Progenitor cell of endocrine pancreas (in vitro differentiated cells): ENCODE measurements around the gene GLYATL1B. TPM values are rescaled to one million over a fixed set of nuclear protein-coding genes. Genes with fewer than 3 reads are reported as not detected.
"Not testable (repeated sequence)": the region's sequence is repeated elsewhere in the genome, so short reads cannot be mapped to it uniquely, and the experiment has no call there.

Source experiments
- DNase-seq: peaks from one replicate; pipeline ENCODE4 v3.0.0; 2021; ENCODE audit warnings: low spot score; ENCODE audit not compliant: unreplicated experiment
- H3K27ac Mint-ChIP-seq: 2 replicates; pipeline ENCODE4 v1.8.0; 2021; ENCODE audit warnings: mild to moderate bottlenecking, moderate library complexity, mixed read lengths
- H3K27me3 Mint-ChIP-seq: 2 replicates; pipeline ENCODE4 v1.8.0; 2021; ENCODE audit warnings: mixed read lengths
- H3K36me3 Mint-ChIP-seq: 2 replicates; pipeline ENCODE4 v1.8.0; 2022; ENCODE audit warnings: mixed read lengths; ENCODE audit not compliant: insufficient read depth
- H3K4me1 Mint-ChIP-seq: 2 replicates; pipeline ENCODE4 v1.8.0; 2021; ENCODE audit warnings: low read depth, mixed read lengths
- H3K4me3 Mint-ChIP-seq: 2 replicates; pipeline ENCODE4 v1.8.0; 2021; ENCODE audit warnings: low read depth, mild to moderate bottlenecking, moderate library complexity, mixed read lengths
- H3K9me3 Mint-ChIP-seq: 2 replicates; pipeline ENCODE4 v1.8.0; 2021; ENCODE audit warnings: low read depth, mixed read lengths
- CTCF ChIP-seq: fragments of 200-600 bp; sonication (generic); IDR thresholded peaks from one replicate; pipeline ENCODE4 v1.5.0; 2021; ENCODE audit warnings: antibody characterized with exemption, mild to moderate bottlenecking; ENCODE audit not compliant: unreplicated experiment
- total RNA-seq: library from RNA; stranded (reverse); gene quantifications from 2 replicates; pipeline ENCODE4 v1.2.1, GENCODE V29; 2021

Gene GLYATL1B
- total RNA-seq, 1 donor from 2014 or later, result not detected

- TF ChIP-seq CTCF, result peak; percentile 42
- H3K4me1 Mint-ChIP-seq, result peaks cover 14% of the 10 kb centered on the region
- H3K27ac Mint-ChIP-seq, result no peak overlapping the region
- H3K36me3 Mint-ChIP-seq, result no peaks in the 10 kb centered on the region
- peak; percentile 47 for DNase-seq
- peak overlapping the region; percentile 65 for H3K4me3 Mint-ChIP-seq
- peaks cover 60% of the 10 kb centered on the region for H3K27me3 Mint-ChIP-seq
- H3K9me3 Mint-ChIP-seq, result no peaks in the 10 kb centered on the region
These were observed 16.2 kb downstream of the GLYATL1B start for GRCh38 chr11:59102259-59102765.

GRCh38 chr11:59106363-59107336 is 20.5 kb downstream of the GLYATL1B start, which contains the start of gene FAM111B:
TSS of gene FAM111B (plus strand) at chr11:59107237. CDS start at chr11:59109626, 2,389 bp downstream.
- Mint-ChIP-seq H3K4me3 (peak within 1 kb of the TSS; percentile 80), H3K36me3 (peaks cover 1% of the 10 kb centered on the region), H3K9me3 (no peaks in the 10 kb centered on the region), H3K27me3 (peaks cover 47% of the 10 kb centered on the region), H3K27ac (peak within 1 kb of the TSS; percentile 90), H3K4me1 (peaks cover 16% of the 10 kb centered on the region)
- peak; percentile 44 for DNase-seq
- TF ChIP-seq CTCF, result no peak

- not testable (repeated sequence) for DNase-seq, H3K9me3 Mint-ChIP-seq, H3K36me3 Mint-ChIP-seq
- Mint-ChIP-seq H3K27me3 (peaks cover 39% of the 10 kb centered on the region), H3K27ac (peak overlapping the region; percentile 90), H3K4me1 (peaks cover 11% of the 10 kb centered on the region), H3K4me3 (peak overlapping the region; percentile 80)
These were observed 21.6 kb downstream of the GLYATL1B start for GRCh38 chr11:59107721-59108120.

- H3K4me3 Mint-ChIP-seq, result no peak overlapping the region
- peaks cover 5% of the 10 kb centered on the region for H3K4me1 Mint-ChIP-seq
- no peak for DNase-seq
- peaks cover 23% of the 10 kb centered on the region for H3K36me3 Mint-ChIP-seq
- peaks cover 7% of the 10 kb centered on the region for H3K27me3 Mint-ChIP-seq
- H3K9me3 Mint-ChIP-seq, result peaks cover 6% of the 10 kb centered on the region
- no peak overlapping the region for H3K27ac Mint-ChIP-seq
- no peak for TF ChIP-seq CTCF
These were observed 26.4 kb downstream of the GLYATL1B start for GRCh38 chr11:59112494-59112893.

DNA sequence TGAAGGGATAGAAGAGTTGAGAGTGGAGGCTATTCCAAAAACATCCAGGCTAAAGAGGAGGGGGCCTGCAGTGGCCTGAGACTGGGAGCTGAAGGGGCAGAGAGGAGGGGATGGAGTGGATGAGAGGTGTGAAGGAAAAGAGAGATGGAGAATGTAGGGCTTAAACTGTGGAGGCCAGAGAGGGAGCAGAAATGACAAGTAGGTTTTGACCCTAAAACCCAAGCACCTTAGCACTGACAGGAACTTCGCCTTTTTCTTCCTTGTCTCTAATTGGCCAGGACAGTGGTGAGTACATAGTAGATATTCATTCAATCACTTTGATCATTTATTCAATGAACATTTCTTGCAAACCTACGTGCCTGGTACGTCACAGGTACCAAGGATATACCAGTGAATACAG is 28.2 kb downstream of the GLYATL1B start:
- H3K27ac Mint-ChIP-seq, result no peak overlapping the region

More for the DNA sequence above, 28.2 kb downstream of the GLYATL1B start:
- H3K4me3 Mint-ChIP-seq, result no peak overlapping the region
- no peak for DNase-seq
- peaks cover 18% of the 10 kb centered on the region for H3K9me3 Mint-ChIP-seq
- H3K4me1 Mint-ChIP-seq, result peaks cover 2% of the 10 kb centered on the region
- no peak for TF ChIP-seq CTCF
- peaks cover 37% of the 10 kb centered on the region for H3K36me3 Mint-ChIP-seq
- no peaks in the 10 kb centered on the region for H3K27me3 Mint-ChIP-seq
